ENCODE measurements around the gene TMEM273.
"Not testable (repeated sequence)": the region's sequence is repeated elsewhere in the genome, so short reads cannot be mapped to it uniquely, and the experiment has no call there.

Gene TMEM273

DNA sequence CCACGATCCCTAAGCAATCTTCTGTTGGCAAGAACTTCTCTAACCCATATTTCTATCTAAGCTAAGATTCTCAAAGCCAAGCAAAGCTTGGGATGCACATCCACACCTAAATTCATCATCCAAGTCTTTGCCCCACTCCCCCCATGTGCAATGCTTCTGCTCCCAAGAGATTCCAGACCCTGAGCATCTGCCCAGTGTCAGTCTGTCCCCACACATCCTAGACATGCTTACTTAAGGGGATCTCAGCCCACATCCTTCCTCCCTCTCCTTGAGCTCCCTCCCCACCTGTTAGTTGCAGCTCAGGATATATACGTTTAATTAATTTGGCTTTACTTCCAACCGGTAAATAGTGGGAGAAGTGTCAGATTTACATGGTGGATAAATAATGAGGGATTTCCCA lies 17.0 kb upstream of the TMEM273 start:
- no peak for DNase-seq (ENCODE audit: low read depth, low spot score)

DNA sequence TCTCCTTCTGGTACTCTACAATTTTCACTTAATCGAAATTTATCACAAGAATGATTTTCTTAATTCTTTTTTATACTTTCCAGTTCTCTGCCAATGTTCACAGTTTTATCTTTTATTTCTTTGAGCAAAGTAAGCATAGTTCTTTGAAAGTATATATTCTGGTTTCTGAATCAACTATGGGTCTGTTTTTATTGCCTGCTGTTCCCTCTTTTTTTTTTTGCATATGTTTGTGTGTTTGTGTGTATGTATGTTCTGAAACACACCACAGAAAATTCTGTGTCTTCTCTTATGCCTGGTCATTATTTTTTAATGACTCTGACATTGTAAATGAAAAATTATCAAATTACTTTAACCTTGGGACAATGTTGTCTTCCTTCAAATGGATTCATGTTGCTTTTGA lies 15.9 kb upstream of the TMEM273 start:
- DNase-seq (ENCODE audit: low read depth, low spot score): no peak

- DNase-seq (ENCODE audit: low read depth, low spot score): no peak
These were observed 14.1 kb upstream of the TMEM273 start for GRCh38 chr10:49202266-49202665.

DNA sequence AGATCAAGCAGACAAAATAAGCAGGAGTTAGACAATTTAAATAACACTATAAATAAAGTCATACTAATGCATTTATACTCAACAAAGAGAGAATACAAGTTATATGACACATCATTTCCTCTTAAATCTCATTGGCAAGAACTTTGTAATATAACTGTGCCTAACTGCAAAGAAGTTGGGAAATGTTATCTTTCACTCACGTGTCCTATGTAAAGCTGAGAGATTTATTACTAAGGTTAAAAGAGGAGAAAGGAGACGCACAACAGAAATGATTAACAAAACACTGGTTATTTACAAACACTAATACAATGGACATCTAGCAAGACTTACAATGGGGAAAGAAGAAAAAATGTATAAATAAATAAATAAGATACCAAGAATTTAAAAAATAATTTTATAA lies 12.7 kb upstream of the TMEM273 start:
- no peak for DNase-seq (ENCODE audit: low read depth, low spot score)

DNA sequence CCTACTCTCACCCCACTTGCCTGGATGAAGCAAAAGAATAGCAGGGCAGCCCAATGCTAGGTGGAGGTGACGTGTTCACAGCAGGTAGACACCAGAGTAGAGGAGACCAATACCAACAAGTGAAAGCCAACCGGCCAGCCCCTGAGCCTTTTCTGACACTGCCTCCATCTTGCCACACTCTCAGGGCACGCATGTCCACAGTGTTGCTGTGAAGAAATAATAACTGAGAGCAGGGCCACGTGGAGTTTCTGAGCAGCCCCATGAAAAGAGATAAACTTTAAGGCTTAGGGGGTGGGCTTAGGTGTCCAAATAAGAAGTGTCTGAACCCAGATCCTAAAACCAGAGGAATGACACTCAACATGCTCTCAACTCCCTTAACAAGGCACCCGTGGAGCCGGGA lies 9.0 kb upstream of the TMEM273 start:
- DNase-seq (ENCODE audit: low read depth, low spot score): no peak

DNA sequence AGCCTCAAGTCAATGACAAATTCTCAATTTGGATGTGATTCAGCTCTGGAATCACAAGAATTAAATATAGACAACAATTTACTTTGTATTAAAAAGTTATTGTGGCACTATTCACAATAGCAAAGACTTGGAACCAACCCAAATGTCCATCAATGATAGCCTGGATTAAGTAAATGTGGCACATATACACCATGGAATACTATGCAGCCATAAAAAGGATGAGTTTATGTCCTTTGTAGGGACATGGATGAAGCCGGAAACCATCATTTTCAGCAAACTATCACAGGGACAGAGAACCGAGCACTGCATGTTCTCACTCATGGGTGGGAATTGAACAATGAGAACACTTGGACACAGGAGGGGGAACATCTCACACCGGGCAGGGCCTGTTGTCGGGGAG lies 7.7 kb upstream of the TMEM273 start:
- not testable (repeated sequence) for DNase-seq (ENCODE audit: low read depth, low spot score)

DNA sequence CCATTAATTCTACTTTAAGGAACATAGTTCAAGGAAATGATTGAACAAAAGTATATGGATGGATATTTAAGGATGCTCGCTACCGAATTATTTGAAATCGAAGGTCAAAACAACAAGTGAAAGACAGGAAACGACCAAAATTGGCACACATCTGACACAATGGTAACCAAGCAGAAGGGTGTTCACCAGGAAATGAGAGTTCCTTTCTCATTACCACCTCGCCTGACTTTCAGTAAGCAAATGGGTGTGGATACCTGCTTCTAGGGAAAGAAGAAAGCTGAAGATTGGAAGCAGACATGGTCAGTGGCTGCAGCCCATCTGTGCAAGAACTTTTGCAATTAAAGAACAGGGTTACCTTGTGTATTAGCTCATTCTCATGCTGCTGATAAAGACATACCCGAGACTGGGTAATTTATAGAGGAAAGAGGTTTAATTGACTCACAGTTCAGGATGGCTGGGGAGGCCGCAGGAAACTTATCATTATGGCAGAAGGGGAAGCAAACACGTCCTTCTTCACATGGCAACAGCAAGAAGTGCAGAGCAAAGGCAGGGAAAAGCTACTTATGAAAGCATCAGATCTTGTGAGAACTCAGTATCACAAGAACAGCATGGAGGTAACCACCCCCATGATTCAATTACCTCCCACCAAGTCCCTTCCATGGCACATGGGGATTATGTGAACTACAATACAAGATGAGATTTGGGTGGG lies 6.2 kb upstream of the TMEM273 start:
- DNase-seq (ENCODE audit: low read depth, low spot score): no peak

DNA sequence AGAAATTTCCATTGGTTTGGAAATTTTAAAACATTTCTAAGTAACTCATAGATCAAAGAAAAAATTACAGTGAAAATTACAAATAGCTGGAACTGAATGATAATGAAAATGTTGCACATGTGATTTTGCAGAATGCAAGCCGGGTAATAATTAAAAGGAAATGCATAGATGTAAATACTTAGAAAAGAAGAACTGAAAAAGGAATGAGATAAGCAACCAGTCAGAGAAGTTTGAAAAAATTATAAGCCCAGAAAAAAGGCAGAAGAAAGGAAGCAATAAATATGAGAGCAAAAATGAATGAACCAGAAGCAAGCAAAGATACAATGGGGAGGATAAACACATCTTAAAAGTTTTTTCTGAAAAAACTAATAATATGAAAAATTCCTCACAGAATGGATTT lies 3.2 kb upstream of the TMEM273 start:
- no peak for DNase-seq (ENCODE audit: low read depth, low spot score)

- no peak for DNase-seq (ENCODE audit: low read depth, low spot score)
These were observed 1.2 kb upstream of the TMEM273 start for GRCh38 chr10:49189422-49189821.

GRCh38 chr10:49187044-49187484 lies 1.1 kb downstream of the TMEM273 start:
- no peak for DNase-seq (ENCODE audit: low read depth, low spot score)

GRCh38 chr10:49186613-49187012 lies 1.6 kb downstream of the TMEM273 start:
- no peak for DNase-seq (ENCODE audit: low read depth, low spot score)

- no peak for DNase-seq (ENCODE audit: low read depth, low spot score)
These were observed 3.0 kb downstream of the TMEM273 start for GRCh38 chr10:49185213-49185612.

DNA sequence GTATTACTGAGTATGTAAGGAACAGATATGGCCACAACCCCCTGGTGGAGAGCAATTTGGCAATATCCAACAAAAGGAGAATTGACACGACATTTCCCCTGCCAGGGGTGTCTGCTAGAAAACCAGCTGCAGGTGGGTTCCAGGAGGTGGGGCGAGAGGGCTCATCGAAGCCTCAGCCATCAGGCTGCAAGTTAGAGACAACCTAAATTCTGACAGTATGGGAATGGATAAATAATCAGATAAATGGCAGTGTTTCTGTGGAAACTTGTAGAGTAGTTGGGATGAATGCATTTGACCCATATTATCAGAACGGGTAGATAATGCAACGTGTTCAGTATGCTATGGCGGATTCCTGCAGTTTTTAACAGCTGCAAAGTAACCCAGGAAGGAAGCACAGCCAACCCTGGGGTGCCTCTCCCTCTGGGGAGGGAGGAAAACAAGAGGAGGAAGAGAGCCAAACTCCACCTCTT lies 3.5 kb downstream of the TMEM273 start:
- no peak for DNase-seq (ENCODE audit: low read depth, low spot score)

GRCh38 chr10:49183596-49184542 lies 4.3 kb downstream of the TMEM273 start:
- DNase-seq (ENCODE audit: low read depth, low spot score): no peak

- no peak for DNase-seq (ENCODE audit: low read depth, low spot score)
These were observed 5.4 kb downstream of the TMEM273 start for GRCh38 chr10:49182776-49183175.

GRCh38 chr10:49180444-49180860 lies 7.7 kb downstream of the TMEM273 start:
- DNase-seq (ENCODE audit: low read depth, low spot score): no peak

GRCh38 chr10:49179699-49180443 lies 8.3 kb downstream of the TMEM273 start:
- no peak for DNase-seq (ENCODE audit: low read depth, low spot score)

DNA sequence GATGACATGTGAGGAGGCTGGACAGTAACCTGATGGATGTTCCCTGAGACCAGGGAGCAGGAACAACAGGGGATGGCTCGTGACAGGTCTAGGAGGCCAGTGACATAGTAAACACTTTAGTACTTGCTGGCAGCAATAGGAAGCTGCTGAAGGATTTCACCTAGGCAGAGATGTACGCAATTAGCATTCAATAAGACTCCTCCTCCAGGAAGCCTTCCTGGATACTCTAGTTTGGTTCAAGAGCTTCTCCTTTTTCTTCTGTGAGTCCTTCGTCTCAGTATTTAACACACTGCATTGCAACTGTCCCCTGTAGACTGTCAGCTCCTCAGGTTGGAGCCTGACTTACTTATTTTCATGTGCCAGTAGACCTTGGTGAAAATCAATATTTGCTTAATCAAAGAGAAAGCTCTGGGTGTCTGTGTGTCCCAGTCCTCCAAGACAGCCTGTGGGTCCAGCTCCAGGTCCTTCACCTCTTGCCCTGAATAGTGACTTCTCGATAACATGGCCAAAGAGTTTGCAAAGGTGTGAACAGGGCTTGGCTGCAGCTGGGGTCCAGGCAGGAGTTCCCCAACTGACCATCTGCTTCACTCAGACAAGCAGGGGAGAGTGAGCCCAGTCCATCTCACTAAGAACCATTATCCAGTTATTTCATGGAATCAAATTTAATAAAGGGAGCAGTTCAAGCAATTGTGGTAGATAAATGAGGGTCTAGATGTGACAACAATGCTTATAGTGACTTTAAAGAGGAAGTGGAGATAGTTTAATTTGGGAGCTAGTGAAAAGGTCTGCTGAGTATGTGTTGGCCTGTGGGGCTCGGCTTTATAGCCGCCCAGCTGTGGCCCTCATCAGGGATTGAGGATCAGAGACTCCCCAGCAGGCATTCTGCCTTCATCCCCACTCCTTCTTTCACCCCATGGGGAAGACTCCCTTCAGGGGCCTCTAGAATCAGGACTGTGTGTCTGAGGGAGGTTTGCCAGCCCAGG lies 9.4 kb downstream of the TMEM273 start:
- no peak for DNase-seq (ENCODE audit: low read depth, low spot score)

DNA sequence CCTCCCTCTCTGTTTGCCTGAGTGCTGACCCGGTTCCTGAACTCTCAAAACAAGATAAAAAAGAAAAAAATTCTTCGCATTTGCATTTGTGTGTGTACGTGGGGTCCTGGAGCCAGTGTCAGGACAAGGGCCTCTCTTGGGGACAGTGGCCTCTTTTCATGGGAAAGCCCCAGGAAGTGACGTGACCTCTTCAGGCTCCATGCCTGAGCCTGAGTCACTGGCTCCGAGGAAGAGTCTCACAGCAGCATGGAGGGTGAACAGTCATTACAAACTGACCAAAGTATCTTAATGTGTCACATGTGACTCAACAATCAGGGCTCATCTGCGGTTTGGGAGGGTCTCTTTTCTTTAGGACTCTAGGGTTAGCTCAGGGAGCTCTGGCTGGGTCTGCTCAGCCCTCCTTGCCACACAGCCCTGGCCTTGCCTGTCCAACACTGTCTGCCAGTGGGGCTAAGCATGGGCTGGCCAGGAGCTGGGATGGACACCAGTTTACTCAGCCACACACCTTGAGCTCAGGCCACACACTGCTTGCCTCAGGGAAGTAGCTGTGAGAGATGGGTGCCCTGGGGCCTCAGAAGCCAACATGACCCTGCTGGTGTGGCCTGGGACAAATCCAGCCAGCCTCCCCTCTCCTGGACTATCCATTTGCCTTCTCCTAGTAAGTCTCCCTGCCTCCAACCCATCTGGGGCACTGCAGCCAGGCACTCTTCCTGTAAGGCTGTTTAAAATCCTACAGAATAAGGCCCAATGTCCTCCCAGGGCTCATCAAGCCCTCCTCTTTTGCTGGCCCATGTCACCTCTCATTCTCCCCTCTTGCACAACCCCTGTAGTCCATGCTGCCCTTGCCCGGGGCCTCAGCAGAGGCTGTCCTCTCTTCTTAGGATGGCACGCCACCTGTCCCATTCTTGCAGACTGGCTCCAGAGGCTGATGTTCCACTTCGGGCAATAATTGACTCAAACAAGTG lies 10.5 kb downstream of the TMEM273 start:
- DNase-seq (ENCODE audit: low read depth, low spot score): no peak
